K562 (cell line): ENCODE data around the gene HLTF. TPM values are rescaled to one million over a fixed set of nuclear protein-coding genes. Genes with fewer than 3 reads are reported as not detected.
A peak's percentile ranks its signal among the peaks of the same experiment; 100 is the strongest.

Experiments used
- ILF3 ChIP-seq: fragments of 450-650 bp; IDR thresholded peaks from 2 replicates; pipeline ENCODE4 v1.6.1; 2018; ENCODE audit warnings: antibody characterized with exemption, mild to moderate bottlenecking, moderate library complexity, borderline replicate concordance
- ILK ChIP-seq: fragments of 450-650 bp; IDR thresholded peaks from 2 replicates; pipeline ENCODE4 v1.6.1; 2016; ENCODE audit warnings: missing genetic modification characterization, low read depth, mild to moderate bottlenecking, missing compliant biosample characterization, moderate library complexity, borderline replicate concordance
- KLF13 ChIP-seq: fragments of 450-650 bp; IDR thresholded peaks from 2 replicates; pipeline ENCODE4 v1.6.1; 2016; ENCODE audit warnings: missing genetic modification characterization, low read depth, mild to moderate bottlenecking, missing compliant biosample characterization, moderate library complexity, borderline replicate concordance
- RCOR1 ChIP-seq, 2 experiments: IDR thresholded peaks; 2 replicates each; pipeline ENCODE4 v1.6.1; 2012; ENCODE audit warnings: low read depth in 2 of 2, low read length in 2 of 2, borderline replicate concordance in 1 of 2, improper control_type of control experiment in 1 of 2
- SAP30 ChIP-seq: fragments of 200-600 bp; sonication (generic); IDR thresholded peaks from 2 replicates; pipeline ENCODE4 v1.6.1; 2012; ENCODE audit warnings: borderline replicate concordance, low read depth, mild to moderate bottlenecking, moderate library complexity, low read length, control low read depth, inconsistent platforms; ENCODE audit not compliant: insufficient read depth, poor library complexity, severe bottlenecking
- SMAD2 ChIP-seq: fragments of 150-350 bp; IDR thresholded peaks from 2 replicates; pipeline ENCODE4 v1.6.1; 2014; ENCODE audit warnings: low read depth, mild to moderate bottlenecking, low read length
- polyA plus RNA-seq, 8 experiments: library from polyadenylated mRNA; depleted of rRNA in 4 of 8; stranded (reverse) in 5 of 8; unstranded in 3 of 8; fragments of >200 nt; fragmentation: Nextera tagmentation in 2 of 8; fragmentation: Illumina TruSeq in 1 of 8; extraction: Ambion mirVana in 2 of 8; extraction: Trizol in 1 of 8; gene quantifications; 2 replicates each; pipeline versions ENCODE4 v1.2.1 to v1.2.3, GENCODE V29; 2011 to 2014; ENCODE audit warnings: inconsistent platforms in 1 of 8, missing spikeins in 1 of 8
- total RNA-seq, 7 experiments: library from RNA; depleted of rRNA in 6 of 7; stranded (reverse); fragments of >200 nt in 6 of 7; fragmentation: Illumina TruSeq in 2 of 7; extraction: Trizol in 2 of 7; gene quantifications; 2 replicates each; pipeline versions ENCODE4 v1.2.1 to v1.2.3, GENCODE V29; 2011 to 2021; ENCODE audit warnings: low replicate concordance in 1 of 7
- TF ChIP-seq, protein P1 (sequence below), 2 experiments: fragments of 450-650 bp; IDR thresholded peaks; 2 replicates each; pipeline ENCODE4 v1.6.1; 2016
- TF ChIP-seq, protein P2 (sequence below): fragments of 200-600 bp; sonication (generic); IDR thresholded peaks from one replicate; pipeline ENCODE4 v1.6.1; 2012; ENCODE audit warnings: mild to moderate bottlenecking, low read depth, low read length, inconsistent platforms
- TF ChIP-seq, protein P3 (sequence below): fragments of 450-650 bp; IDR thresholded peaks from 2 replicates; pipeline ENCODE4 v1.6.1; 2016; ENCODE audit warnings: mild to moderate bottlenecking

Gene HLTF
- total and polyA plus RNA-seq, 9 of the 15 experiments (the other 6 are each of a cell fraction or from before 2014, with no cell fraction given): 35.1 to 82.4 (median 50.4) TPM

DNA sequence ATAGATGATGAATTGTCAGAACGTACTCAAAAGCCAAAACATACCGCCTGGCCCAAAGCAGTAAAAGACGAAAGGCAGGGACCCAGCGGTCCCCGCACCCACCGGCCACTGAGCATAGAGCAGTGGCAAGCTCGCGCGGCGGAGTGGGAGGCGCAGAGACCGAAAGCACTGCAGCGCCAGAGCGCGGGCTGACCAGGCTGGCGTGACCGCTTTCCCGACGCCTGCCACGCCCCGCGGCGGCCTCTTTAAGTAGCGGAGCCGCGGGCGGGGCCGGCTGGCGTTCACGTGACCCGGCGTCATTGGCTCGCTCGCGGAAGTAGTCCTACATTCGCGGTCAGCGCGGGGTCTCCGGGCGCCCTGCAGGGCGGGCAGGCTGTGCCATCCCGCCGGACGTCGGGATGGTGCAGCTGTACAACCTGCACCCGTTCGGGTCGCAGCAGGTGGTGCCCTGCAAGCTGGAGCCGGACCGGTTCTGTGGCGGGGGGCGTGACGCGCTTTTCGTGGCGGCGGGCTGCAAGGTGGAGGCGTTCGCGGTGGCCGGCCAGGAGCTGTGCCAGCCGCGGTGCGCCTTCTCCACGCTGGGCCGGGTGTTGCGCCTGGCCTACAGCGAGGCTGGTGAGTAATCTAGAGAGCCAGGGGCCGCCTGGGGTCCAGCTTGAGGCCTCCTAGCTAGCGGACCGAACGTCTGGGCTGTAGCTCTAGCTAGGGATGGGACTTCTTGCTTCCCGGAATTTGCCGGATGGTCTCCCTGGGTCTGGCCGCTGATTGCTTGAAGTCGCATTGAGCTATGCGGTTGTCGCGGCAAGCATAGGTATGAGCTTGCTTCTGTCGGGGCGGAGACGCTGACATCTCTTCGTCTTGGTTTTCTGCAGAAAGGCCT is 43.2 kb upstream of the HLTF start, which contains the start of gene HPS3 (continued):
- TF ChIP-seq, protein P1, sequence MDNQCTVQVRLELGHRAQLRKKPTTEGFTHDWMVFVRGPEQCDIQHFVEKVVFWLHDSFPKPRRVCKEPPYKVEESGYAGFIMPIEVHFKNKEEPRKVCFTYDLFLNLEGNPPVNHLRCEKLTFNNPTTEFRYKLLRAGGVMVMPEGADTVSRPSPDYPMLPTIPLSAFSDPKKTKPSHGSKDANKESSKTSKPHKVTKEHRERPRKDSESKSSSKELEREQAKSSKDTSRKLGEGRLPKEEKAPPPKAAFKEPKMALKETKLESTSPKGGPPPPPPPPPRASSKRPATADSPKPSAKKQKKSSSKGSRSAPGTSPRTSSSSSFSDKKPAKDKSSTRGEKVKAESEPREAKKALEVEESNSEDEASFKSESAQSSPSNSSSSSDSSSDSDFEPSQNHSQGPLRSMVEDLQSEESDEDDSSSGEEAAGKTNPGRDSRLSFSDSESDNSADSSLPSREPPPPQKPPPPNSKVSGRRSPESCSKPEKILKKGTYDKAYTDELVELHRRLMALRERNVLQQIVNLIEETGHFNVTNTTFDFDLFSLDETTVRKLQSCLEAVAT (IDR thresholded peaks at IDR 0.05): 0 out of 4 replicates have a peak, but pooled peaks of 1 of the 2 experiments have one; percentile 12
- TF ChIP-seq ILK (tag): no peak
- no peak; the same call in 1 of the 2 replicates for TF ChIP-seq ILF3
- TF ChIP-seq, protein P2, sequence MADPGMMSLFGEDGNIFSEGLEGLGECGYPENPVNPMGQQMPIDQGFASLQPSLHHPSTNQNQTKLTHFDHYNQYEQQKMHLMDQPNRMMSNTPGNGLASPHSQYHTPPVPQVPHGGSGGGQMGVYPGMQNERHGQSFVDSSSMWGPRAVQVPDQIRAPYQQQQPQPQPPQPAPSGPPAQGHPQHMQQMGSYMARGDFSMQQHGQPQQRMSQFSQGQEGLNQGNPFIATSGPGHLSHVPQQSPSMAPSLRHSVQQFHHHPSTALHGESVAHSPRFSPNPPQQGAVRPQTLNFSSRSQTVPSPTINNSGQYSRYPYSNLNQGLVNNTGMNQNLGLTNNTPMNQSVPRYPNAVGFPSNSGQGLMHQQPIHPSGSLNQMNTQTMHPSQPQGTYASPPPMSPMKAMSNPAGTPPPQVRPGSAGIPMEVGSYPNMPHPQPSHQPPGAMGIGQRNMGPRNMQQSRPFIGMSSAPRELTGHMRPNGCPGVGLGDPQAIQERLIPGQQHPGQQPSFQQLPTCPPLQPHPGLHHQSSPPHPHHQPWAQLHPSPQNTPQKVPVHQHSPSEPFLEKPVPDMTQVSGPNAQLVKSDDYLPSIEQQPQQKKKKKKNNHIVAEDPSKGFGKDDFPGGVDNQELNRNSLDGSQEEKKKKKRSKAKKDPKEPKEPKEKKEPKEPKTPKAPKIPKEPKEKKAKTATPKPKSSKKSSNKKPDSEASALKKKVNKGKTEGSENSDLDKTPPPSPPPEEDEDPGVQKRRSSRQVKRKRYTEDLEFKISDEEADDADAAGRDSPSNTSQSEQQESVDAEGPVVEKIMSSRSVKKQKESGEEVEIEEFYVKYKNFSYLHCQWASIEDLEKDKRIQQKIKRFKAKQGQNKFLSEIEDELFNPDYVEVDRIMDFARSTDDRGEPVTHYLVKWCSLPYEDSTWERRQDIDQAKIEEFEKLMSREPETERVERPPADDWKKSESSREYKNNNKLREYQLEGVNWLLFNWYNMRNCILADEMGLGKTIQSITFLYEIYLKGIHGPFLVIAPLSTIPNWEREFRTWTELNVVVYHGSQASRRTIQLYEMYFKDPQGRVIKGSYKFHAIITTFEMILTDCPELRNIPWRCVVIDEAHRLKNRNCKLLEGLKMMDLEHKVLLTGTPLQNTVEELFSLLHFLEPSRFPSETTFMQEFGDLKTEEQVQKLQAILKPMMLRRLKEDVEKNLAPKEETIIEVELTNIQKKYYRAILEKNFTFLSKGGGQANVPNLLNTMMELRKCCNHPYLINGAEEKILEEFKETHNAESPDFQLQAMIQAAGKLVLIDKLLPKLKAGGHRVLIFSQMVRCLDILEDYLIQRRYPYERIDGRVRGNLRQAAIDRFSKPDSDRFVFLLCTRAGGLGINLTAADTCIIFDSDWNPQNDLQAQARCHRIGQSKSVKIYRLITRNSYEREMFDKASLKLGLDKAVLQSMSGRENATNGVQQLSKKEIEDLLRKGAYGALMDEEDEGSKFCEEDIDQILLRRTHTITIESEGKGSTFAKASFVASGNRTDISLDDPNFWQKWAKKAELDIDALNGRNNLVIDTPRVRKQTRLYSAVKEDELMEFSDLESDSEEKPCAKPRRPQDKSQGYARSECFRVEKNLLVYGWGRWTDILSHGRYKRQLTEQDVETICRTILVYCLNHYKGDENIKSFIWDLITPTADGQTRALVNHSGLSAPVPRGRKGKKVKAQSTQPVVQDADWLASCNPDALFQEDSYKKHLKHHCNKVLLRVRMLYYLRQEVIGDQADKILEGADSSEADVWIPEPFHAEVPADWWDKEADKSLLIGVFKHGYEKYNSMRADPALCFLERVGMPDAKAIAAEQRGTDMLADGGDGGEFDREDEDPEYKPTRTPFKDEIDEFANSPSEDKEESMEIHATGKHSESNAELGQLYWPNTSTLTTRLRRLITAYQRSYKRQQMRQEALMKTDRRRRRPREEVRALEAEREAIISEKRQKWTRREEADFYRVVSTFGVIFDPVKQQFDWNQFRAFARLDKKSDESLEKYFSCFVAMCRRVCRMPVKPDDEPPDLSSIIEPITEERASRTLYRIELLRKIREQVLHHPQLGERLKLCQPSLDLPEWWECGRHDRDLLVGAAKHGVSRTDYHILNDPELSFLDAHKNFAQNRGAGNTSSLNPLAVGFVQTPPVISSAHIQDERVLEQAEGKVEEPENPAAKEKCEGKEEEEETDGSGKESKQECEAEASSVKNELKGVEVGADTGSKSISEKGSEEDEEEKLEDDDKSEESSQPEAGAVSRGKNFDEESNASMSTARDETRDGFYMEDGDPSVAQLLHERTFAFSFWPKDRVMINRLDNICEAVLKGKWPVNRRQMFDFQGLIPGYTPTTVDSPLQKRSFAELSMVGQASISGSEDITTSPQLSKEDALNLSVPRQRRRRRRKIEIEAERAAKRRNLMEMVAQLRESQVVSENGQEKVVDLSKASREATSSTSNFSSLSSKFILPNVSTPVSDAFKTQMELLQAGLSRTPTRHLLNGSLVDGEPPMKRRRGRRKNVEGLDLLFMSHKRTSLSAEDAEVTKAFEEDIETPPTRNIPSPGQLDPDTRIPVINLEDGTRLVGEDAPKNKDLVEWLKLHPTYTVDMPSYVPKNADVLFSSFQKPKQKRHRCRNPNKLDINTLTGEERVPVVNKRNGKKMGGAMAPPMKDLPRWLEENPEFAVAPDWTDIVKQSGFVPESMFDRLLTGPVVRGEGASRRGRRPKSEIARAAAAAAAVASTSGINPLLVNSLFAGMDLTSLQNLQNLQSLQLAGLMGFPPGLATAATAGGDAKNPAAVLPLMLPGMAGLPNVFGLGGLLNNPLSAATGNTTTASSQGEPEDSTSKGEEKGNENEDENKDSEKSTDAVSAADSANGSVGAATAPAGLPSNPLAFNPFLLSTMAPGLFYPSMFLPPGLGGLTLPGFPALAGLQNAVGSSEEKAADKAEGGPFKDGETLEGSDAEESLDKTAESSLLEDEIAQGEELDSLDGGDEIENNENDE: no peak
- no peak for TF ChIP-seq SMAD2
- peak; percentile 92 for TF ChIP-seq SAP30
- TF ChIP-seq KLF13 (tag): peak; percentile 93
- TF ChIP-seq RCOR1 (IDR thresholded peaks at IDR 0.05; ENCODE audit: borderline replicate concordance in 1 of 2, low read depth in 2 of 2, low read length in 2 of 2): peak in 1 of 2 experiments; percentile 27; a peak in 2 of 4 replicates
- TF ChIP-seq, protein P3, sequence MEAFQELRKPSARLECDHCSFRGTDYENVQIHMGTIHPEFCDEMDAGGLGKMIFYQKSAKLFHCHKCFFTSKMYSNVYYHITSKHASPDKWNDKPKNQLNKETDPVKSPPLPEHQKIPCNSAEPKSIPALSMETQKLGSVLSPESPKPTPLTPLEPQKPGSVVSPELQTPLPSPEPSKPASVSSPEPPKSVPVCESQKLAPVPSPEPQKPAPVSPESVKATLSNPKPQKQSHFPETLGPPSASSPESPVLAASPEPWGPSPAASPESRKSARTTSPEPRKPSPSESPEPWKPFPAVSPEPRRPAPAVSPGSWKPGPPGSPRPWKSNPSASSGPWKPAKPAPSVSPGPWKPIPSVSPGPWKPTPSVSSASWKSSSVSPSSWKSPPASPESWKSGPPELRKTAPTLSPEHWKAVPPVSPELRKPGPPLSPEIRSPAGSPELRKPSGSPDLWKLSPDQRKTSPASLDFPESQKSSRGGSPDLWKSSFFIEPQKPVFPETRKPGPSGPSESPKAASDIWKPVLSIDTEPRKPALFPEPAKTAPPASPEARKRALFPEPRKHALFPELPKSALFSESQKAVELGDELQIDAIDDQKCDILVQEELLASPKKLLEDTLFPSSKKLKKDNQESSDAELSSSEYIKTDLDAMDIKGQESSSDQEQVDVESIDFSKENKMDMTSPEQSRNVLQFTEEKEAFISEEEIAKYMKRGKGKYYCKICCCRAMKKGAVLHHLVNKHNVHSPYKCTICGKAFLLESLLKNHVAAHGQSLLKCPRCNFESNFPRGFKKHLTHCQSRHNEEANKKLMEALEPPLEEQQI: peak; percentile 42; the same call in 1 of the 2 replicates
